A549 (cell line): Measurements from ENCODE around the gene GCNT2.

Experiments
- EP300 ChIP-seq, 2 experiments: fragments of >200 bp; sonication (Bioruptor Twin); formaldehyde crosslinking; IDR thresholded peaks; 2 replicates in 1 of 2; 3 replicates in 1 of 2; pipeline ENCODE4 v1.6.1; 2016 to 2017
- FOSL2 ChIP-seq, 2 experiments: fragments of 450-650 bp in 1 of 2; fragments of >200 bp in 1 of 2; sonication (Bioruptor Twin) in 1 of 2; formaldehyde crosslinking; IDR thresholded peaks; 2 replicates each; pipeline versions ENCODE4 v1.5.0 to v1.6.1; 2016 to 2020; ENCODE audit warnings: mild to moderate bottlenecking in 1 of 2, moderate library complexity in 1 of 2
- HEYL ChIP-seq: fragments of 250-450 bp; sonication (Bioruptor Pico); IDR thresholded peaks from 2 replicates; pipeline ENCODE4 v1.8.0; 2021; ENCODE audit warnings: mild to moderate bottlenecking, moderate library complexity
- HMGXB4 ChIP-seq: fragments of 250-450 bp; sonication (Bioruptor Pico); IDR thresholded peaks from 2 replicates; pipeline ENCODE4 v1.5.0; 2021; ENCODE audit warnings: mild to moderate bottlenecking, moderate library complexity, borderline replicate concordance
- MAZ ChIP-seq: fragments of 150-350 bp; IDR thresholded peaks from 2 replicates; pipeline ENCODE4 v1.6.1; 2014; ENCODE audit warnings: antibody characterized with exemption, low read depth, low read length, borderline replicate concordance
- MYC ChIP-seq: IDR thresholded peaks from 2 replicates; pipeline ENCODE4 v1.6.1; 2012; ENCODE audit warnings: mild to moderate bottlenecking, inconsistent platforms, low read length, improper control_type of control experiment, borderline replicate concordance
- PHF8 ChIP-seq: fragments of 200-600 bp; sonication (generic); IDR thresholded peaks from 2 replicates; pipeline ENCODE4 v1.6.1; 2016; ENCODE audit warnings: low read depth, mild to moderate bottlenecking, antibody characterized with exemption, moderate library complexity, borderline replicate concordance
- POLR2A ChIP-seq: IDR thresholded peaks from 2 replicates; pipeline ENCODE4 v1.6.1; 2012; ENCODE audit warnings: mild to moderate bottlenecking, low read length
- RAD21 ChIP-seq, 2 experiments: fragments of >200 bp in 1 of 2; sonication (Bioruptor Twin) in 1 of 2; formaldehyde crosslinking in 1 of 2; IDR thresholded peaks in 1 of 2; conservative IDR thresholded peaks in 1 of 2; 2 replicates in 1 of 2; 3 replicates in 1 of 2; pipeline ENCODE4 v1.6.1; 2012 to 2018; ENCODE audit warnings: inconsistent platforms in 1 of 2
- RARB ChIP-seq: fragments of 250-450 bp; sonication (Bioruptor Pico); IDR thresholded peaks from 2 replicates; pipeline ENCODE4 v1.8.0; 2021; ENCODE audit warnings: mild to moderate bottlenecking, moderate library complexity
- ZC3H11A ChIP-seq: fragments of 450-650 bp; IDR thresholded peaks from 2 replicates; pipeline ENCODE4 v1.6.1; 2014; ENCODE audit warnings: antibody characterized with exemption, mild to moderate bottlenecking
- TF ChIP-seq, protein P1 (sequence below): fragments of >200 bp; sonication (Bioruptor Twin); formaldehyde crosslinking; IDR thresholded peaks from 3 replicates; pipeline ENCODE4 v1.5.1; 2016
- TF ChIP-seq, protein P2 (sequence below): IDR thresholded peaks from 2 replicates; pipeline ENCODE4 v1.6.1; 2012

- TF ChIP-seq FOSL2 (IDR thresholded peaks at IDR 0.05) (no peak), FOSL2 (CRISPR knock-in tag; IDR thresholded peaks at IDR 0.05) (no peak), HEYL (no peak), EP300 (IDR thresholded peaks at IDR 0.05) (no peak), POLR2A (no peak), RARB (CRISPR knock-in tag) (no peak), HMGXB4 (CRISPR knock-in tag) (no peak), ZC3H11A (no peak), PHF8 (no peak), MAZ (no peak), RAD21 (conservative IDR thresholded peaks at IDR 0.05 in 1 of 2, IDR thresholded peaks at IDR 0.05 in 1 of 2) (no peak), MYC (no peak)
- TF ChIP-seq, protein P1, sequence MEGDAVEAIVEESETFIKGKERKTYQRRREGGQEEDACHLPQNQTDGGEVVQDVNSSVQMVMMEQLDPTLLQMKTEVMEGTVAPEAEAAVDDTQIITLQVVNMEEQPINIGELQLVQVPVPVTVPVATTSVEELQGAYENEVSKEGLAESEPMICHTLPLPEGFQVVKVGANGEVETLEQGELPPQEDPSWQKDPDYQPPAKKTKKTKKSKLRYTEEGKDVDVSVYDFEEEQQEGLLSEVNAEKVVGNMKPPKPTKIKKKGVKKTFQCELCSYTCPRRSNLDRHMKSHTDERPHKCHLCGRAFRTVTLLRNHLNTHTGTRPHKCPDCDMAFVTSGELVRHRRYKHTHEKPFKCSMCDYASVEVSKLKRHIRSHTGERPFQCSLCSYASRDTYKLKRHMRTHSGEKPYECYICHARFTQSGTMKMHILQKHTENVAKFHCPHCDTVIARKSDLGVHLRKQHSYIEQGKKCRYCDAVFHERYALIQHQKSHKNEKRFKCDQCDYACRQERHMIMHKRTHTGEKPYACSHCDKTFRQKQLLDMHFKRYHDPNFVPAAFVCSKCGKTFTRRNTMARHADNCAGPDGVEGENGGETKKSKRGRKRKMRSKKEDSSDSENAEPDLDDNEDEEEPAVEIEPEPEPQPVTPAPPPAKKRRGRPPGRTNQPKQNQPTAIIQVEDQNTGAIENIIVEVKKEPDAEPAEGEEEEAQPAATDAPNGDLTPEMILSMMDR: no peak
- TF ChIP-seq, protein P2, sequence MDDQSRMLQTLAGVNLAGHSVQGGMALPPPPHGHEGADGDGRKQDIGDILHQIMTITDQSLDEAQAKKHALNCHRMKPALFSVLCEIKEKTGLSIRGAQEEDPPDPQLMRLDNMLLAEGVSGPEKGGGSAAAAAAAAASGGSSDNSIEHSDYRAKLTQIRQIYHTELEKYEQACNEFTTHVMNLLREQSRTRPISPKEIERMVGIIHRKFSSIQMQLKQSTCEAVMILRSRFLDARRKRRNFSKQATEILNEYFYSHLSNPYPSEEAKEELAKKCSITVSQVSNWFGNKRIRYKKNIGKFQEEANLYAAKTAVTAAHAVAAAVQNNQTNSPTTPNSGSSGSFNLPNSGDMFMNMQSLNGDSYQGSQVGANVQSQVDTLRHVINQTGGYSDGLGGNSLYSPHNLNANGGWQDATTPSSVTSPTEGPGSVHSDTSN: no peak
These were observed 38.4 kb upstream of the GCNT2 start for GRCh38 chr6:10482636-10483257.
